Germinal center (tissue), 1 donor: ENCODE results near the gene PLEKHG2.

Experiments
- DNase-seq: peaks from one replicate; pipeline ENCODE4 v3.0.0; 2012; ENCODE audit warnings: mixed read lengths, low spot score

PLEKHG2 gene

DNA sequence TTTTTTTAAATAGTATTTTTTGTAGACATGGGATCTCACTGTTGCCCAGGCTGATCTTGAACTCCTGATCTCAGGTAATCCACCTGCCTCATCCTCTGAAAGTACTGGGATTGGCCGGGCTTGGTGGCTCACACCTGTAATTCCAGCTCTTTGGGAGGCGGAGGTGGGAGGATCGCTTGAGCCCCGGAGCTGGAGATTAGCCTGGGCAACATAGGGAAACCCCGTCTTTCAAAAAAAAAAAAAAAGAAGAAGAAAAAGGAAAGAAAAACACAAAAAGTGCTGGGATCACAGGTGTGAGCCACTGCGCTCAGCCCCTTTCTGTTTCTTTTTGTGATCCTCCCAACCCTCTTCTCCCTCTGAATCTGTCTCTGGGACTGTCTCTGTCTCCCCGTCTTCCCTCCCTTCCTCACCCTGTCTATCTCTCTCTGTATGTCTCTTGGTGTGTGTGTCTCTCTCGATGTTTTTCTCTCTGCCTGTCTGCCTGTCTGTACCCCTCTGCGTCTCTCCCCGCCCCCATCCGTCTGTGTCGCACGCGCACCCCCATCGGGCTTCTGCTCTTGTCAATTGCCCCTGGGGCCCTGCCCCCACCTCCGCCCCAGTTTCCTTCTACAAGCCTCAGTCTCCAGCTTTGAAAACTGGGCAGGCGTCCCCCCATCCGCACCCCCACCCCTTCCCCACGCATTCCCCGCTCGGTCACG lies 6.4 kb upstream of the PLEKHG2 start:
- DNase-seq = peak; percentile 63

GRCh38 chr19:39406656-39407409 lies 5.6 kb upstream of the PLEKHG2 start, which contains the start of gene ZFP36:
ZFP36 (plus strand) TSS chr19:39406847; CDS start chr19:39406905, 58 bp downstream.
- peak; percentile 83 for DNase-seq

- no peak for DNase-seq
Observed at GRCh38 chr19:39407410-39407659, 5.1 kb upstream of the PLEKHG2 start.

DNA sequence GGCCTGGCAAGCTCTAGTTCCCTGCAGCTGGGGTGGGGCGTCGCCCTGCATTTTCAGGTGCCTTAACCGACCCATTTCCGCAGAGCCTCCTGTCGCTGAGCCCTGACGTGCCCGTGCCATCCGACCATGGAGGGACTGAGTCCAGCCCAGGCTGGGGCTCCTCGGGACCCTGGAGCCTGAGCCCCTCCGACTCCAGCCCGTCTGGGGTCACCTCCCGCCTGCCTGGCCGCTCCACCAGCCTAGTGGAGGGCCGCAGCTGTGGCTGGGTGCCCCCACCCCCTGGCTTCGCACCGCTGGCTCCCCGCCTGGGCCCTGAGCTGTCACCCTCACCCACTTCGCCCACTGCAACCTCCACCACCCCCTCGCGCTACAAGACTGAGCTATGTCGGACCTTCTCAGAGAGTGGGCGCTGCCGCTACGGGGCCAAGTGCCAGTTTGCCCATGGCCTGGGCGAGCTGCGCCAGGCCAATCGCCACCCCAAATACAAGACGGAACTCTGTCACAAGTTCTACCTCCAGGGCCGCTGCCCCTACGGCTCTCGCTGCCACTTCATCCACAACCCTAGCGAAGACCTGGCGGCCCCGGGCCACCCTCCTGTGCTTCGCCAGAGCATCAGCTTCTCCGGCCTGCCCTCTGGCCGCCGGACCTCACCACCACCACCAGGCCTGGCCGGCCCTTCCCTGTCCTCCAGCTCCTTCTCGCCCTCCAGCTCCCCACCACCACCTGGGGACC lies 4.6 kb upstream of the PLEKHG2 start:
- peak; percentile 68 for DNase-seq

GRCh38 chr19:39408392-39409207 lies 3.9 kb upstream of the PLEKHG2 start:
- no peak for DNase-seq

GRCh38 chr19:39409208-39410016 lies 3.1 kb upstream of the PLEKHG2 start:
- peak; percentile 72 for DNase-seq

GRCh38 chr19:39410017-39410830 lies 2.2 kb upstream of the PLEKHG2 start:
- peak; percentile 69 for DNase-seq

- no peak for DNase-seq
Observed at GRCh38 chr19:39410831-39411080, 1.7 kb upstream of the PLEKHG2 start.

GRCh38 chr19:39411081-39411831 lies 1.2 kb upstream of the PLEKHG2 start:
- no peak for DNase-seq

- DNase-seq = peak; percentile 75
Observed at GRCh38 chr19:39411832-39412099, 703 bp upstream of the PLEKHG2 start.

DNA sequence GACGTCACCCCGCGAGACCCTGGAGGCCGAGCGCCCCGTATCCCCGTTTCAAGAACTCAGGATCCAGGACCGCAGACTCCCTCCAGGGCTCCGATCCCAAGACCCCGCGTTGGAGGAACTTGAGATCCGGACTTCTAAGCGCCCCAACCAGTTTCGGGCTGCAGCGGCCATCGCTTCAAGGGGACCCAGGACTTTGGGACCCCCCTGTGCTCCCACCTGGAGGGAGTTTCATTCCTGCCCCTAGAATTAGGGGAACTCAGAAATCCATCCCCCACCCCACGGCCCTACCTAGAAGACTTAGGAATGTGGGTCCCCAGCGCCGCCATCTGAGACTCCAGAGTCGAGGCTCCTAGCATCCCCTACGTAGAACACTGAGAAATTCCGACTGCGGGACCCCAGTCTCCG lies 400 bp downstream of the PLEKHG2 start:
- no peak for DNase-seq

GRCh38 chr19:39413272-39413910 lies 922 bp downstream of the PLEKHG2 start:
- DNase-seq = peak; percentile 52

- no peak for DNase-seq
Observed at GRCh38 chr19:39413911-39414608, 1.6 kb downstream of the PLEKHG2 start.

- DNase-seq = no peak
Observed at GRCh38 chr19:39415111-39416046, 2.9 kb downstream of the PLEKHG2 start.

DNA sequence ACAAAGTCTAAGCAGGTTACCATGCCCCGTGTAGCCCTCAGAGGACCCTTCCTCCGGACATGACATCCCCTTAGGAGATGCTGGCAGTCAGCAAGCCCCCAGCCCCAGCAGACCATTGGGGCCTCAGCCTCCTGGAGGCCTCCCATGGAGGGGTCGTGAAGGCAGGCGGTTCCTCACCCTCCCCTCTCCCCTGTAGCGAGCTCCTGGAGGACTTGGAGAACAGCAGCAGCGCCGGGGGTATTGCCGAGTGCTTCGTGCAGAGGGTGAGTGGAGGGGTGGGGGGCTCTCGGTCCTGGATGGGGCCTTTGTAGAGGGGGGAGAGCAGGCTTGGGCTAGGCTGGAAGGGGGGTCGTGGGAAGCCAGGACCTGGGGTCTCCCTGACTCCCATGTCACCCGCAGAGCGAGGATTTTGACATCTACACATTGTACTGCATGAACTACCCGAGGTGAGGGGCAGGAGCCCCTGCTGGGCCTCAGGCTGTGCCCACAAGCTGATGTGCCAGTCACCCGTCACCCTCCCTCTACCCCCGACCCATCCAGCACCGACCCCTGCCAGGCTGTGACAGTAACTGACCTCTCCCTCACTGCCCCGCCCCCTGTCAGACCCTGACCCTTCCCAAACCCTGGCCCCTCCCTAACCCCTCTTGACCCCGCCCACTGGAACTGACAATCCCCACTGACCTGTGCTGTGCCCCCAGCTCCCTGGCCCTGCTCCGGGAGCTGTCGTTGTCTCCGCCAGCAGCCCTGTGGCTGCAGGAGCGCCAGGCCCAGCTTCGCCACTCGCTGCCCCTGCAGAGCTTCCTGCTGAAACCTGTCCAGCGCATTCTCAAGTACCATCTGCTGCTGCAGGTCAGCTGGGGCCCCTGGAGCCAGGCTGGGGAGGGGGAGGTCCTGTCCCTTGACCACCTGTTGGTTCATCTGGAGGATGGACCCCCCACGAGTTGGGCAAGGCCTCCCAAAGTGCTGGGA lies 4.0 kb downstream of the PLEKHG2 start:
- DNase-seq = no peak

DNA sequence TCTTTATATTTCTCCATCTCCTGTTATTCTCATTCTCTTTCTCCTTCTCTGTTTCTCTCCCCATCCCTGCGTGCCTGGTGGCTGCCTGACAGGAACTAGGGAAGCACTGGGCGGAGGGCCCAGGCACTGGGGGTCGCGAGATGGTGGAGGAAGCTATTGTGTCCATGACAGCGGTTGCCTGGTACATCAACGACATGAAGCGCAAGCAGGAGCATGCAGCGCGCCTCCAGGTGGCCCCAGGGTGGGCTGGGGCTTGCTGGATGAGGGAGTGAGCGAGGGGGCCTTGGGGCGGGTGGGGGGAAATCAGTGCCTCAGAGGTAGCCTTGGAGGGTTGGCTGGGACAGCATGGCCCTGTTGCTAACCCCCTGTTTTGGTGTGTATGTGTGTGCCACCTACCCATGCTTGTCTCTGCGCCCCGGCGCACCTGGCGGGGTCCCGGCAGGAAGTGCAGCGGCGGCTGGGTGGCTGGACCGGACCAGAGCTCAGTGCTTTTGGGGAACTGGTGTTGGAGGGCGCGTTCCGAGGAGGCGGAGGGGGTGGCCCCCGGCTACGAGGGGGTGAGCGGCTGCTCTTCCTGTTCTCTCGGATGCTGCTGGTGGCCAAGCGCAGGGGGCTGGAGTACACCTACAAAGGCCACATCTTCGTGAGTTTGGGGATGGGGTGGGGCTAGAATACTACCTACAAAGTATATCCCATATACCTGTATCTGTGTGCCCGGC lies 5.2 kb downstream of the PLEKHG2 start:
- no peak for DNase-seq
